ENCODE results near the gene PMAIP1. TPM values are rescaled to one million over a fixed set of nuclear protein-coding genes. Genes with fewer than 3 reads are reported as not detected.

PMAIP1 gene
- total RNA-seq, 3 donors from 2014 or later: 1.2 to 2.2 (median 2.1) TPM

DNA sequence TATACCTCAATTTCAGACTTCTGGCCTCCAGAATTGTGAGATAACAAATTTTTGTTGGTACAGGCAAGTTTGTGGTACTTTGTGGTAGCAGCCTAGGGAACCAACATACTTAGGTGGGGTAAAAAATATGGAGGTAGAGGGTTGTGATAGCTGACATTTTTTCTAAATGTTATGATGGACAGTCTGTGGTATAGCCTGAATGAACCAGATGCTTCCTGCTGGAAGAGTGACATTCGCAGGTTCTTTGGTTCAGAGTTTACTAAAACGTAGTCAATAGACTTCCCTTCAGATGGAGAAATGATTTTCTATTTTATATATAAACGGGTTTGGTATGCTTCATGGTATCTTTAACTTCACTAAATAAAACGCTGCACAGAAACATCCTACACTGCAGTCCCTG is 42.8 kb downstream of the PMAIP1 start:
- TF ChIP-seq, protein P1, sequence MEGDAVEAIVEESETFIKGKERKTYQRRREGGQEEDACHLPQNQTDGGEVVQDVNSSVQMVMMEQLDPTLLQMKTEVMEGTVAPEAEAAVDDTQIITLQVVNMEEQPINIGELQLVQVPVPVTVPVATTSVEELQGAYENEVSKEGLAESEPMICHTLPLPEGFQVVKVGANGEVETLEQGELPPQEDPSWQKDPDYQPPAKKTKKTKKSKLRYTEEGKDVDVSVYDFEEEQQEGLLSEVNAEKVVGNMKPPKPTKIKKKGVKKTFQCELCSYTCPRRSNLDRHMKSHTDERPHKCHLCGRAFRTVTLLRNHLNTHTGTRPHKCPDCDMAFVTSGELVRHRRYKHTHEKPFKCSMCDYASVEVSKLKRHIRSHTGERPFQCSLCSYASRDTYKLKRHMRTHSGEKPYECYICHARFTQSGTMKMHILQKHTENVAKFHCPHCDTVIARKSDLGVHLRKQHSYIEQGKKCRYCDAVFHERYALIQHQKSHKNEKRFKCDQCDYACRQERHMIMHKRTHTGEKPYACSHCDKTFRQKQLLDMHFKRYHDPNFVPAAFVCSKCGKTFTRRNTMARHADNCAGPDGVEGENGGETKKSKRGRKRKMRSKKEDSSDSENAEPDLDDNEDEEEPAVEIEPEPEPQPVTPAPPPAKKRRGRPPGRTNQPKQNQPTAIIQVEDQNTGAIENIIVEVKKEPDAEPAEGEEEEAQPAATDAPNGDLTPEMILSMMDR (IDR thresholded peaks at IDR 0.05): no peak
- no peak for DNase-seq
- no peak overlapping the region for H3K4me3 ChIP-seq
- no peaks in the 10 kb centered on the region for H3K9me3 ChIP-seq
- no peaks in the 10 kb centered on the region for H3K4me1 ChIP-seq (ENCODE audit: low read depth)
- no peaks in the 10 kb centered on the region for H3K36me3 ChIP-seq (ENCODE audit: low read depth)
- intact Hi-C loops (cut with DNase I, micrococcal nuclease): no loop called here
- no peak for ATAC-seq

DNA sequence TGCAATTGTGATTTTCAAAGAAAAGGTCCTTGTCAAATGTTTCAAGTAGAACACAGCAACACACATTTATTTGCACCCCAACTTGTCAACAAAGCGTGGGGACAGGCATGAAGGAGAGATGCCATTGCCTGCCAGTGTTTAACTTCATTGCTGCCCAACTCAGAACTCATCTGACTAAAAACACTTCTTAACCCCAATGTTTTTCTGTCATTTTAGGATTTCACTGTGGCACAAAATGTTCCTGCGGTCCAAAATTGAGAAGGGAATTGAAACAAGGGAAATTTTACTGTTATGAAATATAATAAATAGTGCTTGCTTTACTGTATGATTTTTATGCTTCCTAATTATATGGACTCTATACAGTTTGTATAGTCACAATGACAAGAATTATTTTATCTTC is 45.7 kb downstream of the PMAIP1 start:
- intact Hi-C loops (cut with DNase I, micrococcal nuclease): no loop called here
- ATAC-seq: no peak
- no peak for DNase-seq
- TF ChIP-seq, protein P1 (IDR thresholded peaks at IDR 0.05): no peak
- H3K4me3 ChIP-seq: no peak overlapping the region
- no peaks in the 10 kb centered on the region for H3K36me3 ChIP-seq (ENCODE audit: low read depth)
- H3K9me3 ChIP-seq: no peaks in the 10 kb centered on the region
- no peaks in the 10 kb centered on the region for H3K4me1 ChIP-seq (ENCODE audit: low read depth)

DNA sequence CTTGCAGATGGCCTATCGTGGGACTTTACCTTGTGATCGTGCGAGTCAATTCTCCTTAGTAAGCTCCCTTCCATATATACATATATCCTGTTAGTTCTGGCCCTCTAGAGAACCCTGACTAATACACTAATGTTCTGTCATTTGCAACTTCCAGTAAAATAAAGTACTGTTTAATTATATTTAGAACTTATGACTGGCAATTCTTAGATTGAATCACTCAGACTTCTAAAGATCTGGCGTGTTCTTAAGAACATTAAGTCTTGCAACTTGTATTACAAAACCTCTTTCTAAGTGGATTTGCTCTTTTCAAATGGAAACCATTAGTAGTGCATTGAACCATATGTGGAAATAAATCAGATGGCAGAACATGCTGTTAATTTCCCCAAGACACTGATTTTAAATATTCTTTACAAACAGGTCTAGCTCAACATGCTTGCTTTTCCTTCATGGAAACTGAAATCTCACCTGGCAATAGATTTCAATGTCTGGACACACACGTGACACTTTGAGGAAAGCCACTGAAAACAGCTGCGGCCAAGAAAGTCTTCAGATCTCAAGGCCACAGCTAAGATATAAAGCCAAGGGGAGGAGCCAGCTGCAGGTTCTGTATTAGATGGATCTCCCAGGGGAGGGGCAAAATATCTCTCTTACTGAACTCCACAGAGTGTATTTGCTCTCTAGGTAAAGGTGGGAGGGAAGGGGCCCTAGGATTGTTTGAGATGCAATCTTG is 50.6 kb downstream of the PMAIP1 start:
- H3K36me3 ChIP-seq (ENCODE audit: low read depth): no peaks in the 10 kb centered on the region
- H3K4me3 ChIP-seq: no peak overlapping the region
- no peaks in the 10 kb centered on the region for H3K9me3 ChIP-seq
- ATAC-seq (no peak), DNase-seq (no peak)
- TF ChIP-seq, protein P1 (IDR thresholded peaks at IDR 0.05): no peak
- no peaks in the 10 kb centered on the region for H3K4me1 ChIP-seq (ENCODE audit: low read depth)
- intact Hi-C loops (cut with DNase I, micrococcal nuclease): no loop called here

DNA sequence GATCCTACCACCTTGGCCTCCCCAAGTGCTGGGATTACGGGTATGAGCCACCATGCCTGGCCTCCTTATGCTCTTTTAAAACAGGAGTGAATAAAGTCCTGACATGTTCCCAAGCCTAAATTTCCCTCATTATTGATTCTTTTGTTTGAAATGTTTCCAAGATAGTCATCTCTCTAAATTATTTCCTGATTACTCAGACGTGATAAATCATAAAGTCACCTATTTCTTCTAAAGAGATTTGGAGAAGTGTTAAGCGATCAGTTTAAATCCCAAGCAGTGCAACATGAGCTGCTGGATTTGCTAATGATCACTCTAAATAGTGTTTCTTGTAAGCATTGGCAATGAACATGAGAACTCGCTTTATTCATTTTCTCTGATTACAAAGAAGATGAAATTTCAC is 51.8 kb downstream of the PMAIP1 start:
- Histone ChIP-seq H3K36me3 (ENCODE audit: low read depth) (no peaks in the 10 kb centered on the region), H3K4me1 (ENCODE audit: low read depth) (no peaks in the 10 kb centered on the region), H3K9me3 (no peaks in the 10 kb centered on the region), H3K4me3 (no peak overlapping the region)
- TF ChIP-seq, protein P1 (IDR thresholded peaks at IDR 0.05): no peak
- DNase-seq (no peak), ATAC-seq (no peak)
- intact Hi-C loops (cut with DNase I, micrococcal nuclease): no loop called here

DNA sequence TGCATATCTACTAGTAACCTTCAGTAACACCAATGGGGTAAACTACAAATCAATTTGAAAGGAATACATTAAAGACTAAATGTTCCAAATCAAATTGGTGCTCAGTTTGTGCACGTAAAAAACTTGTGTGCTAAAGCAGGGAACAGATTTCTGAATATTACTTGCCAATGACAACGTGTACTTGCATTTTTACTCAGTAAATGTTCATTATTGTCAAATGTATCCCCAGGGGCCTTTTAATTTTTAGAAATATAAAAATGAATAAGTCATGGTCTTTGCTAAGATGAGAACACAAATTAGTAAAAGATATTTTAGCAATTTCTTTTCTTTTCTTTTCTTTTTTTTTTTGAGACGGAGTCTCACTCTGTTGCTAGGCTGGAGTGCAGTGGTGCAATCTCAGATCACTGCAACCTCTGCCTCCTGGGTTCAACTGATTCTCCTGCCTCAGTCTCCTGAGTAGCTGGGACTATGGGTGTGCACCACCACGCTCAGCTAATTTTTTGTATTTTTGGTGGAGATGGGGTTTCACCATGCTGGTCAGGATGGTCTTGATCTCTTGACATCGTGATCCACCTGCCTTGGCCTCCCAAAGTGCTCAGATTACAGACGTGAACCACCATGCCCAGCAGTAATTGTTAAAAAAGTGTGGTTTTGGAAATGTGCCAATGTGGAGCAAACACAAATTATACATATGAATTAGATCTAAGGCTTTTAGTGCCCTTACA is 52.6 kb downstream of the PMAIP1 start:
- DNase-seq (no peak), ATAC-seq (no peak)
- TF ChIP-seq, protein P1 (IDR thresholded peaks at IDR 0.05): no peak
- H3K36me3 ChIP-seq (ENCODE audit: low read depth): no peaks in the 10 kb centered on the region
- H3K4me1 ChIP-seq (ENCODE audit: low read depth): no peaks in the 10 kb centered on the region
- no peak overlapping the region for H3K4me3 ChIP-seq
- intact Hi-C loops (cut with DNase I, micrococcal nuclease): no loop called here
- H3K9me3 ChIP-seq: no peaks in the 10 kb centered on the region

Other genes starting within 250 kb of the PMAIP1 start
- gene CCBE1, start 202.6 kb upstream of the PMAIP1 start, total RNA-seq: 10 to 100 TPM in 1 of 3 donors, 1 to 10 TPM in 2; 1.6 to 54.7 (median 2.2) TPM

Measured in mucosa of descending colon (tissue), 3 donors.